Tibial artery (tissue), 4 donors: Measurements from ENCODE around the gene SPTBN5.

Source experiments
- DNase-seq, 2 donors: peaks; one replicate each; pipeline ENCODE4 v3.0.0-alpha.2; 2019
- H3K27ac ChIP-seq, 2 donors: fragments of 200-600 bp; sonication (generic) in 1 of 2; 1 replicate in 1 of 2; 2 replicates in 1 of 2; pipeline ENCODE4 v1.5.1; 2018 to 2019; ENCODE audit warnings: mild to moderate bottlenecking in 1 of 2
- H3K27me3 ChIP-seq, 2 donors: fragments of 200-600 bp; sonication (generic) in 1 of 2; one replicate each; pipeline versions ENCODE4 v1.5.1 to v1.6.0; 2016 to 2019
- H3K36me3 ChIP-seq, 3 donors: fragments of 200-600 bp; sonication (generic) in 2 of 3; one replicate each; pipeline ENCODE4 v1.5.1; 2016 to 2019; ENCODE audit warnings: mild to moderate bottlenecking in 2 of 3
- H3K4me1 ChIP-seq, 4 donors: fragments of 200-600 bp; sonication (generic) in 2 of 4; 1 replicate in 3 of 4; 2 replicates in 1 of 4; pipeline ENCODE4 v1.5.1; 2016 to 2019
- H3K4me3 ChIP-seq, 2 donors: fragments of 200-600 bp; sonication (generic) in 1 of 2; 1 replicate in 1 of 2; 2 replicates in 1 of 2; pipeline ENCODE4 v1.5.1; 2018 to 2019; ENCODE audit warnings: mild to moderate bottlenecking in 2 of 2
- H3K9me3 ChIP-seq, 3 donors: fragments of 200-600 bp; sonication (generic) in 1 of 3; one replicate each; pipeline ENCODE4 v1.5.1; 2016 to 2019
- intact Hi-C: fragments of 100-400 bp; cut with DNase I; formaldehyde crosslinking; loops from one replicate; pipeline ENCODE4 v1.15.0; 2023; ENCODE audit warnings: low total_unique reads
- TF ChIP-seq, protein P1 (sequence below), 2 experiments: fragments of 200-600 bp in 1 of 2; fragments of 450-650 bp in 1 of 2; IDR thresholded peaks; one replicate each; pipeline ENCODE4 v1.5.1; 2017 to 2019; ENCODE audit warnings: antibody characterized with exemption in 2 of 2, mild to moderate bottlenecking in 1 of 2, moderate library complexity in 1 of 2

SPTBN5 gene

DNA sequence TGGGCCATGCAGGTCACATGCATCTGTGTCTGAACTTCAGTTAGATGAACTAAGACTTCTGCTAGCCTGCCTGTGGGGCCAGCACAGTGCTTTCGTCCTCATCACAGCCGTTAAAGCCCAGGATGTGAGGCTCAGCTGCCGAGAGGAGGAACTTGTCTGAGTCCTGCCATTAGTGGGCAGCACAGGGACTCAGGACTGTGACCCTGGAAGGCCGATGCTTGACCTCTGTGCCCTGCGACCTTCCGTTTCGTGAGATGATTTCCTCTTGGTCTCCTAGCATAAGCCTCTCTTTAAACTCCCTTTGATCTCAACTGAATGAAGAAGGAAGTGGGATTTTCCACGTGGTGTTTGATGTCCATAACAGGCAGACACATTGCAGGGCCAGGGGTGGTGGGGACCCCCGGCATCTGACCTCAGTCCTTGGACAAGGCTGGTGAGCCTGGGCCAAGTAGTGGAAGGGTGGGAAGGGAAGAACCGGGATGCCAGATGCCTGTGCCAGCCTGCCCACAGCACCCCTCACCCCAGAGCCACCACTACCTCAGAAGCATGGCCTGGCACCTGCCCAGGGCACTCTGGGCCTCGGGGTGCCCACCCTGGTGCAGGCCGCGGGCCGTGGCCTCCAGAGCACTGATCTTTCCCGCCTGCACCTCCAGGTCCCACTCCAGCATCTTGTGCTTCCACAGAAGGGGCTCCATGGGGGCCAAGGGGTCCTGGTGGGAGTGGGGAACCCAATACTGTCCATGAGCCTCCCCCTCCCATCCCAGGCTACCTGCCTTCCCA, 33.6 kb downstream of the SPTBN5 start:
- intact Hi-C loops = no loop called here
- no peak overlapping the region for H3K27ac ChIP-seq
- no peak overlapping the region for H3K4me3 ChIP-seq
- H3K9me3 ChIP-seq = no peaks in the 10 kb centered on the region
- no peaks in the 10 kb centered on the region for H3K36me3 ChIP-seq
- DNase-seq = no peak
- no peaks in the 10 kb centered on the region for H3K4me1 ChIP-seq
- TF ChIP-seq, protein P1, sequence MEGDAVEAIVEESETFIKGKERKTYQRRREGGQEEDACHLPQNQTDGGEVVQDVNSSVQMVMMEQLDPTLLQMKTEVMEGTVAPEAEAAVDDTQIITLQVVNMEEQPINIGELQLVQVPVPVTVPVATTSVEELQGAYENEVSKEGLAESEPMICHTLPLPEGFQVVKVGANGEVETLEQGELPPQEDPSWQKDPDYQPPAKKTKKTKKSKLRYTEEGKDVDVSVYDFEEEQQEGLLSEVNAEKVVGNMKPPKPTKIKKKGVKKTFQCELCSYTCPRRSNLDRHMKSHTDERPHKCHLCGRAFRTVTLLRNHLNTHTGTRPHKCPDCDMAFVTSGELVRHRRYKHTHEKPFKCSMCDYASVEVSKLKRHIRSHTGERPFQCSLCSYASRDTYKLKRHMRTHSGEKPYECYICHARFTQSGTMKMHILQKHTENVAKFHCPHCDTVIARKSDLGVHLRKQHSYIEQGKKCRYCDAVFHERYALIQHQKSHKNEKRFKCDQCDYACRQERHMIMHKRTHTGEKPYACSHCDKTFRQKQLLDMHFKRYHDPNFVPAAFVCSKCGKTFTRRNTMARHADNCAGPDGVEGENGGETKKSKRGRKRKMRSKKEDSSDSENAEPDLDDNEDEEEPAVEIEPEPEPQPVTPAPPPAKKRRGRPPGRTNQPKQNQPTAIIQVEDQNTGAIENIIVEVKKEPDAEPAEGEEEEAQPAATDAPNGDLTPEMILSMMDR (IDR thresholded peaks at IDR 0.05) = no peak
- peaks cover 0 to 16% of the 10 kb centered on the region in 2 donors for H3K27me3 ChIP-seq

- Histone ChIP-seq H3K4me1 (no peaks in the 10 kb centered on the region), H3K9me3 (no peaks in the 10 kb centered on the region), H3K36me3 (no peaks in the 10 kb centered on the region), H3K4me3 (no peak overlapping the region), H3K27ac (no peak overlapping the region), H3K27me3 (peaks cover 0 to 31% of the 10 kb centered on the region in 2 donors)
- TF ChIP-seq, protein P1 (IDR thresholded peaks at IDR 0.05) = no peak
- DNase-seq = no peak
- intact Hi-C loops = no loop called here
Observed at GRCh38 chr15:41858756-41859155, 35.1 kb downstream of the SPTBN5 start.

- Histone ChIP-seq H3K4me1 (no peaks in the 10 kb centered on the region), H3K27me3 (peaks cover 0 to 45% of the 10 kb centered on the region in 2 donors), H3K4me3 (no peak overlapping the region), H3K36me3 (no peaks in the 10 kb centered on the region), H3K9me3 (no peaks in the 10 kb centered on the region), H3K27ac (no peak overlapping the region)
- intact Hi-C loops = no loop called here
- DNase-seq = no peak
- TF ChIP-seq, protein P1 (IDR thresholded peaks at IDR 0.05) = no peak
Observed at GRCh38 chr15:41857316-41857715, 36.5 kb downstream of the SPTBN5 start.

- no peaks in the 10 kb centered on the region for H3K36me3 ChIP-seq
- TF ChIP-seq, protein P1 (IDR thresholded peaks at IDR 0.05) = no peak
- no peak overlapping the region for H3K27ac ChIP-seq
Observed at GRCh38 chr15:41856716-41857115, 37.1 kb downstream of the SPTBN5 start.

DNA sequence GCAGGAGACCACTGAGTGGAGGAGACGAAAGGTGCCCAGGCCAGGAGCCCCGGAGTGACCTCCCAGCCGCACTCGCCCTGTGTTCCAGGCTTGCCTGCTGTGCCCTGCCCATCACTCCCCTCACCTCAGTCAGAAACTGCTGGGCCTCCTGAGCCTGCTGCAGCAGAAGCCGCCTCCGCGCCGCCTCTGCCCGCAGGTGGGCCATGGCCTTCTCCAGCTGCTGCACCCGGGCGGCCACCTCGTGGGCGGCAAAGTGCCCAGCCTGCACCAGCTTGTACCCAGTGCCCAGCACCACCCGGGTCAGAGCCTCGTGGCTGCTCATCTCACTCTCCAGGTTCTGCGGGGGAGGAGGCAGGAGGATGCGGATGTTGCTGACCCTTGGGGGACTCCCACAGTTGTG, 37.6 kb downstream of the SPTBN5 start:
- DNase-seq = no peak
- Histone ChIP-seq H3K36me3 (no peaks in the 10 kb centered on the region), H3K4me1 (no peaks in the 10 kb centered on the region), H3K27me3 (peaks cover 0 to 54% of the 10 kb centered on the region in 2 donors), H3K27ac (no peak overlapping the region), H3K9me3 (no peaks in the 10 kb centered on the region), H3K4me3 (no peak overlapping the region)
- TF ChIP-seq, protein P1 (IDR thresholded peaks at IDR 0.05) = no peak
- intact Hi-C loops = no loop called here

More at GRCh38 chr15:41856716-41857115, 37.1 kb downstream of the SPTBN5 start:
- no peaks in the 10 kb centered on the region for H3K4me1 ChIP-seq
- H3K9me3 ChIP-seq = no peaks in the 10 kb centered on the region
- H3K27me3 ChIP-seq = peaks cover 0 to 51% of the 10 kb centered on the region in 2 donors
- intact Hi-C loops = no loop called here
- no peak overlapping the region for H3K4me3 ChIP-seq
- no peak for DNase-seq
